CD4-positive, alpha-beta T cell treated with Interleukin-6 for 4 hours (primary cell): ENCODE results near the gene WDR54.

Experiments used
- DNase-seq: peaks from one replicate; pipeline ENCODE4 v3.0.0-alpha.2; 2020; ENCODE audit warnings: mixed read lengths

Gene WDR54

GRCh38 chr2:74421221-74421870 lies at the start of gene WDR54, which contains the start of gene C2orf81:
WDR54 (plus strand) TSS chr2:74421730; CDS start chr2:74422154, 424 bp downstream.
C2orf81 (minus strand) TSS chr2:74421619; CDS start chr2:74421560, 59 bp downstream.
- DNase-seq: peak; percentile 96

- no peak for DNase-seq
Observed at GRCh38 chr2:74372674-74373073, 48.9 kb upstream of the WDR54 start.

GRCh38 chr2:74373221-74373676 lies 48.3 kb upstream of the WDR54 start:
- DNase-seq: no peak

GRCh38 chr2:74373985-74374384 lies 47.5 kb upstream of the WDR54 start:
- no peak for DNase-seq

GRCh38 chr2:74374509-74375205 lies 46.9 kb upstream of the WDR54 start:
- no peak for DNase-seq

- no peak for DNase-seq
Observed at GRCh38 chr2:74375838-74376237, 45.7 kb upstream of the WDR54 start.

- no peak for DNase-seq
Observed at GRCh38 chr2:74378007-74378406, 43.5 kb upstream of the WDR54 start.

- DNase-seq: peak; percentile 30
Observed at GRCh38 chr2:74379851-74380789, 41.4 kb upstream of the WDR54 start, which contains the start of gene DCTN1. DCTN1 (minus strand) TSS chr2:74380311; CDS start chr2:74380037, 274 bp downstream.

- DNase-seq: no peak
Observed at GRCh38 chr2:74381751-74382150, 39.8 kb upstream of the WDR54 start.

GRCh38 chr2:74383254-74383653 lies 38.3 kb upstream of the WDR54 start:
- no peak for DNase-seq

GRCh38 chr2:74384051-74384450 lies 37.5 kb upstream of the WDR54 start:
- no peak for DNase-seq

GRCh38 chr2:74385396-74385795 lies 36.1 kb upstream of the WDR54 start:
- DNase-seq: no peak

GRCh38 chr2:74387346-74387745 lies 34.2 kb upstream of the WDR54 start:
- DNase-seq: no peak

- no peak for DNase-seq
Observed at GRCh38 chr2:74390606-74391005, 30.9 kb upstream of the WDR54 start.

- DNase-seq: no peak
Observed at GRCh38 chr2:74391209-74391579, 30.3 kb upstream of the WDR54 start.

- DNase-seq: peak; percentile 97
Observed at GRCh38 chr2:74391580-74392448, 29.7 kb upstream of the WDR54 start.

- DNase-seq: no peak
Observed at GRCh38 chr2:74392449-74392743, 29.1 kb upstream of the WDR54 start.

- DNase-seq: no peak
Observed at GRCh38 chr2:74393525-74393924, 28.0 kb upstream of the WDR54 start.

- no peak for DNase-seq
Observed at GRCh38 chr2:74396149-74396548, 25.4 kb upstream of the WDR54 start.

GRCh38 chr2:74399785-74400184 lies 21.7 kb upstream of the WDR54 start:
- DNase-seq: no peak

- no peak for DNase-seq
Observed at GRCh38 chr2:74401891-74402290, 19.6 kb upstream of the WDR54 start.

- no peak for DNase-seq
Observed at GRCh38 chr2:74406035-74406434, 15.5 kb upstream of the WDR54 start.
